Heart left ventricle (tissue), 13 donors: ENCODE results near the gene PANK3.

Experiments used
- CTCF ChIP-seq, 12 donors: fragments of 200-600 bp; sonication (generic) in 4 of 12; IDR thresholded peaks; one replicate each; pipeline versions ENCODE4 v1.5.0 to v1.8.0; 2018 to 2022; ENCODE audit warnings: antibody characterized with exemption in 12 of 12, mild to moderate bottlenecking in 5 of 12
- POLR2A ChIP-seq, 2 donors: fragments of 450-650 bp; IDR thresholded peaks; one replicate each; pipeline ENCODE4 v1.6.1; 2017; ENCODE audit warnings: antibody characterized with exemption in 2 of 2, mild to moderate bottlenecking in 2 of 2, moderate library complexity in 2 of 2
- donor health status: ischemic (EF 13 %, LVEDD 7.1; RV severe dilation, severe dysfunction).
- donor health status: DM: no; HTN: yes; CAD: no.
- donor health status: DM: no; HTN: no; CAD: no.
- donor health status: ischemic (EF 25% LVEDD 6.9; RV normal size, moderate dysfunction).
- donor health status: ischemic (EF 25% LVEDD 5.7; RV mildly dilated, moderate dysfunction).
- donor health status: ischemic (EF 35%, LVEDD 5.7; RV mildly dilated, moderate dysfunction).
- donor health status: nonischemic (EF 11% LVEDD 7.7; RV severe dilation, severe dysfunction).
- donor health status: DM: yes; HTN: yes; CAD: no.
- donor health status: PGD.
- donor health status: ischemic (EF 29% LVEDD 5.4; RV normal size, mild dysfunction).
- donor health status: nonischemic (EF 23%, LVEDD 6.1; RV moderate dilation, normal function).

GRCh38 chr5:168604436-168604835 is 25.3 kb upstream of the PANK3 start:
- TF ChIP-seq CTCF (IDR thresholded peaks at IDR 0.05) = no peak
- TF ChIP-seq POLR2A (IDR thresholded peaks at IDR 0.05) = no peak
